ENCODE results near the gene RERE. TPM values are rescaled to one million over a fixed set of nuclear protein-coding genes. Genes with fewer than 3 reads are reported as not detected.
"Not testable (repeated sequence)": the region's sequence is repeated elsewhere in the genome, so short reads cannot be mapped to it uniquely, and the experiment has no call there.

The RERE gene
- total RNA-seq, 2 donors from 2014 or later, result 96.0 to 105 TPM

DNA sequence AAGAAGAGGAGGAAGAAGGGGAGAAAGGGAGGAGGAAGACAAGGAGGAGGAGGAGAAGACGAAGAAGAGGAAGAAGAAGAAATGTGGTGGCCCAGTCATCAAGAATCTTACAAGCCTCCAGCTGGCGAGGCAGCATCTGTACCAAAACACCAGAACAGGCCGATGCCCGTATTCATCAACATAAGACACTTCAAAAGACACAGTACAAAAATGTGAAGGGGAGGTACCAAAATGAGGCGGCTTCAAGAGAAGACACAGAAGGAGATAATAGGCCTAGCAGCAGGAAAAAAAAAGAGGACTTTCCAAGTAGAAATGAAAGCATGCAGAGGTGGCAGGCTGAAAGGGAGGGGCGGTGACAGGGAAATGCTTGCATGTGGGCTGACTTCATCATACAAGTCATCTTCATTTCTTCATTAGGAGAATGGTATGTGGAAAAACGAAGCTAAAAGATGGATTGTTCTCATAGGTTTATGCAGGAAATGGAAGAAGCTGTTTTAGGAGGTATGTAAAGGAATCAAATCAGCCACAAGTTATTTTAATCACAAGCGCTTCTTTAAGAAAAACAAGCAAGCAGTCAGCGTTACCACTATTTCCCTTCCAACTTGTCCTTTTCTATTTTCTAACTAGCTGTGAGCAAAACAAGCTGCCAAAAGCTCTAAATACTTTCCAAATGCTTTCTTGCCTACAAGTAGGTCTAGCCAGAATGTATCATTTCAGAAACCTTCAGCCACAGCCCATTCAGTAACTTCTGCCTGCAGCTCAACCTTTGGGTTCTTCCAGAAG, 307.2 kb downstream of the RERE start:
- intact Hi-C loops (cut with DNase I), result no loop called here
- H3K27ac ChIP-seq, result peak overlapping the region; percentile 48
- H3K27me3 ChIP-seq, result no peaks in the 10 kb centered on the region
- H3K4me1 ChIP-seq, result no peaks in the 10 kb centered on the region
- no peak overlapping the region for H3K4me3 ChIP-seq
- TF ChIP-seq, protein P1, sequence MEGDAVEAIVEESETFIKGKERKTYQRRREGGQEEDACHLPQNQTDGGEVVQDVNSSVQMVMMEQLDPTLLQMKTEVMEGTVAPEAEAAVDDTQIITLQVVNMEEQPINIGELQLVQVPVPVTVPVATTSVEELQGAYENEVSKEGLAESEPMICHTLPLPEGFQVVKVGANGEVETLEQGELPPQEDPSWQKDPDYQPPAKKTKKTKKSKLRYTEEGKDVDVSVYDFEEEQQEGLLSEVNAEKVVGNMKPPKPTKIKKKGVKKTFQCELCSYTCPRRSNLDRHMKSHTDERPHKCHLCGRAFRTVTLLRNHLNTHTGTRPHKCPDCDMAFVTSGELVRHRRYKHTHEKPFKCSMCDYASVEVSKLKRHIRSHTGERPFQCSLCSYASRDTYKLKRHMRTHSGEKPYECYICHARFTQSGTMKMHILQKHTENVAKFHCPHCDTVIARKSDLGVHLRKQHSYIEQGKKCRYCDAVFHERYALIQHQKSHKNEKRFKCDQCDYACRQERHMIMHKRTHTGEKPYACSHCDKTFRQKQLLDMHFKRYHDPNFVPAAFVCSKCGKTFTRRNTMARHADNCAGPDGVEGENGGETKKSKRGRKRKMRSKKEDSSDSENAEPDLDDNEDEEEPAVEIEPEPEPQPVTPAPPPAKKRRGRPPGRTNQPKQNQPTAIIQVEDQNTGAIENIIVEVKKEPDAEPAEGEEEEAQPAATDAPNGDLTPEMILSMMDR (IDR thresholded peaks at IDR 0.05), result no peak
- H3K9me3 ChIP-seq, result no peaks in the 10 kb centered on the region
- H3K36me3 ChIP-seq, result no peaks in the 10 kb centered on the region
- no peak for DNase-seq
- H3K9ac ChIP-seq (ENCODE audit: low read depth in 2 of 2, low read length in 2 of 2), result no peak overlapping the region

DNA sequence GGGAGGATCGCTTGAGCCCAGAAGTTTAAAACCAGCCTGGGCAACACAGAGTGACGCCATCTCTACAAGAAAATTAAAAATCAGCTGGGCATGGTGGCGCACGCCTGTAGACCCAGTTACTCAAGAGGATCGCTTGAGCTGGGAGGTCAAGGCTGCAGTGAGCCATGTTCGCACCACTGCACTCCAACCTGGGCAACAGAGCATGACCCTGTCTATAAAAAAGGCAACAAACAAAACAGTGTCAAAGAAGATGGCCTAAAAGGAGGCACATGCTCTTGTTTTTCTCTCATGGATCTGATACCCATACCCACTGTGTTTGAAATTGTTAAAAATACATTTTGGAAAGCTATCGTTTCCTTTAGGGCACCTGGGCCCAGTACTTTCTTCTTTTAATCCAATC, 307.9 kb downstream of the RERE start:
- Histone ChIP-seq H3K27me3 (no peaks in the 10 kb centered on the region), H3K27ac (peak overlapping the region; percentile 48), H3K9ac (ENCODE audit: low read depth in 2 of 2, low read length in 2 of 2) (no peak overlapping the region), H3K4me3 (no peak overlapping the region), H3K9me3 (no peaks in the 10 kb centered on the region), H3K4me1 (no peaks in the 10 kb centered on the region), H3K36me3 (no peaks in the 10 kb centered on the region)
- DNase-seq, result no peak
- TF ChIP-seq, protein P1 (IDR thresholded peaks at IDR 0.05), result no peak
- intact Hi-C loops (cut with DNase I), result no loop called here

DNA sequence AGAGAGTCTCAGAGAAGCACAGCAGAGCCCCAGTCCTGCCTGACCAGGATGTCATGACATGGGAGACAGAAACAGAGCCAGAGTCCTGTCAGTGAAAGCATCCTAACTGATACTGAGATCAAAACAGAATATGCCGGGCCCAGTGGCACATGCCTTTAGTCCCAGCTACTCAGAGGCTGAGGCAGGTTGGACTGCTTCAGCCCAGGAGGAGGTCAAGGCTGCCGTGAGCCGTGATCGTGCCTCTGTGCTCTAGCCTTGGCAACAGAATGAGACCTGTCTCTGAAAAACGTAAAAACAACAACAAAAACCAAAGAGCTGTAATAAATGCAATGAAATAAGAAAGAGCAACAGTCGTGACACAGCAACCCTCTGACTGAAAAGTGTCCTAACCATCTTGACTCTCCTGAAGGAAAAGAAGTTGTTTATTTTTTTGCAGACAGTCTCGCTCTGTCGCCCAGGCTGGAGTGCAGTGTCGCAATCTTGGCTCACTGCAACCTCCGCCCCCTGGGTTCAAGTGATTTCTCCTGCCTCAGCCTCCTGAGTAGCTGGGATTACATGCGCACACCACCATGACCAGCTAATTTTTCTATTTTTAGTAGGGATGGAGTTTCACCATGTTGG, 310.3 kb downstream of the RERE start:
- H3K9ac ChIP-seq (ENCODE audit: low read depth in 2 of 2, low read length in 2 of 2), result no peak overlapping the region
- no peaks in the 10 kb centered on the region for H3K4me1 ChIP-seq
- no peak for DNase-seq
- H3K27ac ChIP-seq, result no peak overlapping the region
- no peak overlapping the region for H3K4me3 ChIP-seq
- intact Hi-C loops (cut with DNase I), result no loop called here
- H3K9me3 ChIP-seq, result no peaks in the 10 kb centered on the region
- TF ChIP-seq, protein P1 (IDR thresholded peaks at IDR 0.05), result no peak
- no peaks in the 10 kb centered on the region for H3K27me3 ChIP-seq
- H3K36me3 ChIP-seq, result no peaks in the 10 kb centered on the region

DNA sequence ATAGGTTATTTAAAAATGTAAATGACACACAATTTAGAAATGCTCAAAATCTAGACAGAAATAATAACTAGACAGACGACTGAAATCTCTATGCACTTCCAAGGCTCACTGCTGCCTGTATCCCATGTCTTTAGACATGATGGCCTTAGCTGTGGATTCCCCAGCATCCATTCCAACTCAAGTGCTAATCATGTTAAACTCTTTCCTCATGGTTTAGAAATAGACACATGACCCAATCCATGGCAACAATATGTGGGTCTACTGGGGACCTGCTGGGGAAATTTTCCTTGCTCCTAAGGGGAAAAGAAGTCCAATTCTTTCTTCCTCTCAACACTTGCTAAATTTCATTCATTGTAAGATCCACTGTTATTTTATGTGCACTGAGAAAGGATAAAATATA, 311.0 kb downstream of the RERE start:
- DNase-seq, result no peak
- no peaks in the 10 kb centered on the region for H3K27me3 ChIP-seq
- intact Hi-C loops (cut with DNase I), result no loop called here
- no peaks in the 10 kb centered on the region for H3K9me3 ChIP-seq
- H3K36me3 ChIP-seq, result no peaks in the 10 kb centered on the region
- TF ChIP-seq, protein P1 (IDR thresholded peaks at IDR 0.05), result no peak
- no peak overlapping the region for H3K9ac ChIP-seq (ENCODE audit: low read depth in 2 of 2, low read length in 2 of 2)
- no peak overlapping the region for H3K27ac ChIP-seq
- no peaks in the 10 kb centered on the region for H3K4me1 ChIP-seq
- no peak overlapping the region for H3K4me3 ChIP-seq

DNA sequence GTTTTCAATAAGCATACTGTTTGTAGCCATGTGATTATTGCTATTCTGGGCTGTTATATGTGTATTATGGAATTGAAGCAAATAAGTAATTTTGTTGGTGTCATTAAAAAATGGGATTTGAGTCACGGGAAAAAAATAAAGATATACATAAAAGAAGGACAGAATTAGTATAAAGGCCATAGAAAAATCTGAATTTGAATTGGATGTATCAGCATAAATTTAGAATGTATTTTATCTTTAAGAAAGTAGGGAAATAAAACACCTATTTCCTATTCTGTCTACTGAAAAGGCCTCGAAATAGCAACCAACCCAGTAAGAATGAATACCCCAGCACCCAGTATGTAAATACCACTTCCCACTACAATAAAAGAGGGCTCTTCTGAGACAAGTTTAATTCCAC, 313.6 kb downstream of the RERE start:
- no peaks in the 10 kb centered on the region for H3K9me3 ChIP-seq
- no peak for DNase-seq
- H3K4me3 ChIP-seq, result no peak overlapping the region
- H3K27me3 ChIP-seq, result no peaks in the 10 kb centered on the region
- H3K27ac ChIP-seq, result no peak overlapping the region
- H3K4me1 ChIP-seq, result no peaks in the 10 kb centered on the region
- TF ChIP-seq, protein P1 (IDR thresholded peaks at IDR 0.05), result no peak
- H3K9ac ChIP-seq (ENCODE audit: low read depth in 2 of 2, low read length in 2 of 2), result no peak overlapping the region
- H3K36me3 ChIP-seq, result no peaks in the 10 kb centered on the region
- intact Hi-C loops (cut with DNase I), result no loop called here

DNA sequence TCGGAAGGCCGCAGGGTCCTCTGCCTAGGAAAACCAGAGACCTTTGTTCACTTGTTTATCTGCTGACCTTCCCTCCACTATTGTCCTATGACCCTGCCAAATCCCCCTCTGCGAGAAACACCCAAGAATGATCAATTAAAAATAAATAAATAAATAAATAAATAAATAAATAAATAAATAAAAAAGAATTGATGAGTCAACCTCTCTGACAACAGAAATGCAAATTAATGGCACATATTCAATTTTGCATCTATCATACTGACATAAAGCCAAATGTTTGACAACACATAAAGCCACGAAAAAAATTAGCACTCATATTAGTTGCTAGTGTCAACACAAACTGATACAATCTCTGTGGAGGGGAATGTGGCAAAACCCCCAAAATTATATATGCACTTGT, 314.5 kb downstream of the RERE start:
- H3K36me3 ChIP-seq; H3K27me3 ChIP-seq; DNase-seq; H3K4me1 ChIP-seq; intact Hi-C loops (cut with DNase I); H3K9ac ChIP-seq (ENCODE audit: low read depth in 2 of 2, low read length in 2 of 2); H3K27ac ChIP-seq; H3K4me3 ChIP-seq; H3K9me3 ChIP-seq: not testable (repeated sequence)
